GM23338 (cell line): ENCODE results near the gene RGN. TPM values are rescaled to one million over a fixed set of nuclear protein-coding genes. Genes with fewer than 3 reads are reported as not detected.
"Not testable (repeated sequence)": the region's sequence is repeated elsewhere in the genome, so short reads cannot be mapped to it uniquely, and the experiment has no call there.

ENCODE experiments used
- ATAC-seq: fragments of 200-7000 bp; cut with Tn5 transposase; 3 replicates; pipeline ENCODE4 v1.9.1; 2020
- DNase-seq: peaks from one replicate; pipeline ENCODE4 v3.0.0-alpha.2; 2015; ENCODE audit warnings: low spot score
- H2AFZ ChIP-seq: fragments of 200-600 bp; sonication (generic); 2 replicates; pipeline ENCODE4 v1.8.0; 2016; ENCODE audit warnings: antibody characterized with exemption, mild to moderate bottlenecking, moderate library complexity
- H3F3A ChIP-seq: fragments of 200-600 bp; sonication (generic); replicated peaks from 2 replicates; pipeline ENCODE4 v1.8.0; 2017; ENCODE audit warnings: antibody characterized with exemption, mixed run types, low read depth
- H3K27ac ChIP-seq: fragments of 200-600 bp; sonication (generic); 2 replicates; pipeline ENCODE4 v1.6.1; 2016; ENCODE audit warnings: low read depth
- H3K27me3 ChIP-seq: fragments of 200-600 bp; sonication (generic); 2 replicates; pipeline ENCODE4 v1.8.0; 2016; ENCODE audit warnings: mild to moderate bottlenecking, mixed run types, moderate library complexity; ENCODE audit not compliant: insufficient read depth
- H3K36me3 ChIP-seq: fragments of 200-600 bp; sonication (generic); 2 replicates; pipeline ENCODE4 v1.8.0; 2016; ENCODE audit warnings: mild to moderate bottlenecking; ENCODE audit not compliant: insufficient read depth
- H3K4me1 ChIP-seq: fragments of 200-600 bp; sonication (generic); 2 replicates; pipeline ENCODE4 v1.8.0; 2016; ENCODE audit warnings: mild to moderate bottlenecking, moderate library complexity; ENCODE audit not compliant: insufficient read depth
- H3K4me2 ChIP-seq: fragments of 200-600 bp; sonication (generic); 2 replicates; pipeline ENCODE4 v1.7.1; 2017; ENCODE audit warnings: mixed run types
- H3K4me3 ChIP-seq: fragments of 200-600 bp; sonication (generic); 2 replicates; pipeline ENCODE4 v1.6.1; 2016; ENCODE audit warnings: mixed run types
- H3K79me2 ChIP-seq: fragments of 200-600 bp; sonication (generic); replicated peaks from 2 replicates; pipeline ENCODE4 v1.8.0; 2017; ENCODE audit warnings: mild to moderate bottlenecking; ENCODE audit not compliant: insufficient read depth
- H3K9me2 ChIP-seq: fragments of 200-600 bp; sonication (generic); 2 replicates; pipeline ENCODE4 v1.8.0; 2017; ENCODE audit not compliant: insufficient read depth
- H4K20me1 ChIP-seq: fragments of 200-600 bp; sonication (generic); replicated peaks from 2 replicates; pipeline ENCODE4 v1.8.0; 2017; ENCODE audit warnings: mild to moderate bottlenecking; ENCODE audit not compliant: insufficient read depth
- H3K27ac Mint-ChIP-seq: 2 replicates; pipeline ENCODE4 v1.8.0; 2020; ENCODE audit warnings: inconsistent platforms, mild to moderate bottlenecking, moderate library complexity, mixed read lengths
- H3K27me3 Mint-ChIP-seq: 3 replicates; pipeline ENCODE4 v1.8.0; 2022; ENCODE audit warnings: low read depth, mild to moderate bottlenecking, moderate library complexity, mixed read lengths, inconsistent platforms; ENCODE audit not compliant: insufficient read depth, poor library complexity
- H3K36me3 Mint-ChIP-seq: 3 replicates; pipeline ENCODE4 v1.8.0; 2021; ENCODE audit warnings: low read depth, mild to moderate bottlenecking, inconsistent platforms, moderate library complexity, mixed read lengths
- H3K4me1 Mint-ChIP-seq: 3 replicates; pipeline ENCODE4 v1.8.0; 2020; ENCODE audit warnings: mild to moderate bottlenecking, inconsistent platforms, mixed read lengths
- H3K4me3 Mint-ChIP-seq: 3 replicates; pipeline ENCODE4 v1.8.0; 2021; ENCODE audit warnings: moderate library complexity, mild to moderate bottlenecking, inconsistent platforms, mixed read lengths
- H3K9me3 Mint-ChIP-seq: 3 replicates; pipeline ENCODE4 v1.8.0; 2020; ENCODE audit warnings: moderate library complexity, mild to moderate bottlenecking, inconsistent platforms, mixed read lengths
- EZH2 ChIP-seq: fragments of 200-600 bp; sonication (generic); IDR thresholded peaks from one replicate; pipeline ENCODE4 v1.8.0; 2017; ENCODE audit warnings: antibody characterized with exemption, mild to moderate bottlenecking, low read depth; ENCODE audit not compliant: unreplicated experiment
- EZH2phosphoT487 ChIP-seq: fragments of 200-600 bp; sonication (generic); IDR thresholded peaks from one replicate; pipeline ENCODE4 v1.8.1; 2018; ENCODE audit warnings: antibody characterized with exemption; ENCODE audit not compliant: unreplicated experiment
- JUNB ChIP-seq: IDR thresholded peaks from one replicate; pipeline ENCODE4 v1.6.1; 2016; ENCODE audit warnings: antibody characterized with exemption; ENCODE audit not compliant: unreplicated experiment
- POLR2AphosphoS5 ChIP-seq: IDR thresholded peaks from 2 replicates; pipeline ENCODE4 v1.6.1; 2016; ENCODE audit warnings: antibody characterized with exemption, low read depth
- REST ChIP-seq: IDR thresholded peaks from one replicate; pipeline ENCODE4 v1.6.1; 2018; ENCODE audit warnings: antibody characterized with exemption; ENCODE audit not compliant: unreplicated experiment
- ZNF114 ChIP-seq: fragments of 250-450 bp; sonication (Bioruptor Pico); IDR thresholded peaks from 2 replicates; pipeline ENCODE4 v1.5.0; 2020; ENCODE audit warnings: mild to moderate bottlenecking, moderate library complexity
- polyA plus RNA-seq: library from polyadenylated mRNA; unstranded; fragments of >200 nt; fragmentation: Nextera tagmentation; extraction: Ambion mirVana; gene quantifications from 2 replicates; pipeline ENCODE4 v1.2.1, GENCODE V29; 2016
- total RNA-seq: library from RNA; depleted of rRNA; stranded (reverse); fragments of >200 nt; shearing (Covaris generic); gene quantifications from 2 replicates; pipeline ENCODE4 v1.2.3, GENCODE V29; 2014
- TF ChIP-seq, protein P1 (sequence below): IDR thresholded peaks from 2 replicates; pipeline ENCODE4 v1.6.1; 2016; ENCODE audit warnings: antibody characterized with exemption

RGN gene
- total and polyA plus RNA-seq, 2 experiments from 2014 or later = 5.5 to 6.7 TPM

DNA sequence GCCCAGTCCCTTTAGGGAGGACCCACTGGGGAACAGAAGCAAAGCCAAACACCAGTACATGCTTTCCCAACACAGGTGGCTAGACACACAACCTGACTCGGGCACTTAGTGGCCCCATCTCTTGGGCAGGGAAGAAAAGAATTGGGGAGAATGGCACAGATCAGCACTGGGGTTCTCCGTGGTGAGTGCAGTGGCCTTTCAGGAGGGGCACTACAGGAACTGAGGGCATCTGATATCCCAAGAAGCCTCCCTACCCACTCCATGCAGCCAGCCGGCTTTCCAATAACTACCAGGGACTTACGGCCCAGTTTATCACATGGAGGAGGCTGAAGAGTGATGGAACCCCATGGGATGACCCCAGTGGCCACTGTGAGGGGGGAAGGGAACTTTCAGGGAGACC, 23.0 kb downstream of the RGN start:
- Histone ChIP-seq H2AFZ (no peak overlapping the region), H4K20me1 (no peaks in the 10 kb centered on the region), H3K4me3 (no peak overlapping the region), H3K4me1 (peaks cover 4% of the 10 kb centered on the region; the same call in 1 of the 2 replicates), H3K27me3 (no peaks in the 10 kb centered on the region), H3K9me2 (0 out of 2 replicates have a peak, but pooled peaks cover 5% of the 10 kb centered on the region), H3K4me2 (no peak overlapping the region), H3K79me2 (no peaks in the 10 kb centered on the region), H3K36me3 (no peaks in the 10 kb centered on the region), H3F3A (0 out of 2 replicates have a peak, but pooled peaks cover 3% of the 10 kb centered on the region), H3K27ac (no peak overlapping the region)
- no peak for DNase-seq
- H3K27me3 Mint-ChIP-seq = peaks cover 3% of the 10 kb centered on the region
- no peak overlapping the region for H3K27ac Mint-ChIP-seq
- peaks cover 2% of the 10 kb centered on the region; the same call in 2 of the 3 replicates for H3K9me3 Mint-ChIP-seq
- ATAC-seq = no peak
- no peaks in the 10 kb centered on the region for H3K36me3 Mint-ChIP-seq
- TF ChIP-seq EZH2phosphoT487 (no peak), REST (no peak), POLR2AphosphoS5 (no peak), ZNF114 (CRISPR knock-in tag) (no peak), JUNB (no peak), EZH2 (no peak)
- TF ChIP-seq, protein P1, sequence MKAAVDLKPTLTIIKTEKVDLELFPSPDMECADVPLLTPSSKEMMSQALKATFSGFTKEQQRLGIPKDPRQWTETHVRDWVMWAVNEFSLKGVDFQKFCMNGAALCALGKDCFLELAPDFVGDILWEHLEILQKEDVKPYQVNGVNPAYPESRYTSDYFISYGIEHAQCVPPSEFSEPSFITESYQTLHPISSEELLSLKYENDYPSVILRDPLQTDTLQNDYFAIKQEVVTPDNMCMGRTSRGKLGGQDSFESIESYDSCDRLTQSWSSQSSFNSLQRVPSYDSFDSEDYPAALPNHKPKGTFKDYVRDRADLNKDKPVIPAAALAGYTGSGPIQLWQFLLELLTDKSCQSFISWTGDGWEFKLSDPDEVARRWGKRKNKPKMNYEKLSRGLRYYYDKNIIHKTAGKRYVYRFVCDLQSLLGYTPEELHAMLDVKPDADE = no peak
- no peak overlapping the region for H3K4me3 Mint-ChIP-seq
- H3K4me1 Mint-ChIP-seq = peaks cover 12% of the 10 kb centered on the region; the same call in 2 of the 3 replicates

DNA sequence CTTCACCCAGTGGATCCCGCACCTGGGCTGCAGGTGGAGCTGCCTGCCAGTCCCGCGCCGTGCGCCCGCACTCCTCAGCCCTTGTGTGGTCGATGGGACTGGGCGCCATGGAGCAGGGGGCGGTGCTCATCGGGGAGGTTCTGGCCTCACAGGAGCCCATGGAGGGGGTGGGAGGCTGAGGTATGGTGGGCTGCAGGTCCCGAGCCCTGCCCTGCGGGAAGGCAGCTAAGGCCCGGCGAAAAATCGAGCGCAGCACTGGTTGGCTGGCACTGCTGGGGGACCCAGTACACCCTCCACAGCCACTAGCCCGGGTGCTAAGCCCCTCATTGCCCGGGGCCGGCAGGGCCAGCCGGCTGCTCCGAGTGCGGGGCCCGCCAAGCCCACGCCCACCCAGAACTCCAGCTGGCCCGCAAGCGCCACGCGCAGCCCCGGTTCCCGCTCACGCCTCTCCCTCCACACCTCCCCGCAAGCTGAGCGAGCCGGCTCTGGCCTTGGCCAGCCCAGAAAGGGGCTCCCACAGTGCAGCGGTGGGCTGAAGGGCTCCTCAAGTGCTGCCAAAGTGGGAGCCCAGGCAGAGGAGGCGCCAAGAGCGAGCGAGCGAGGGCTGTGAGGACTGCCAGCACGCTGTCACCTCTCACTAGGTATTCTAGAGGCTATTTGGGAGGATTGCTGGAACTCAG, 32.8 kb downstream of the RGN start:
- H3K9me3 Mint-ChIP-seq = not testable (repeated sequence)

More for the DNA sequence above, 32.8 kb downstream of the RGN start:
- not testable (repeated sequence) for H4K20me1 ChIP-seq, H3K27ac Mint-ChIP-seq, H3K4me1 Mint-ChIP-seq, H3K36me3 Mint-ChIP-seq, H3K4me3 ChIP-seq, H3K36me3 ChIP-seq, H3K27me3 ChIP-seq, H3F3A ChIP-seq, H3K4me2 ChIP-seq, H3K79me2 ChIP-seq, H3K27me3 Mint-ChIP-seq, H3K4me3 Mint-ChIP-seq, DNase-seq, H3K27ac ChIP-seq, ATAC-seq, H2AFZ ChIP-seq, H3K4me1 ChIP-seq, H3K9me2 ChIP-seq
